GM19099 (cell line): ENCODE results near the gene FOLR2.

Source experiments
- POLR2A ChIP-seq: IDR thresholded peaks from 3 replicates; pipeline ENCODE4 v1.6.1; 2011; ENCODE audit warnings: low read depth; ENCODE audit not compliant: insufficient read length; ENCODE audit errors: extremely low read depth

FOLR2 gene

GRCh38 chr11:72216638-72217037 lies at the start of gene FOLR2:
FOLR2 (plus strand) TSS chr11:72216794; CDS start chr11:72218585, 1,791 bp downstream.
- TF ChIP-seq POLR2A, result no peak

- TF ChIP-seq POLR2A, result no peak
These were observed 43.3 kb upstream of the FOLR2 start for GRCh38 chr11:72173291-72173690.

- TF ChIP-seq POLR2A, result no peak
These were observed 42.1 kb upstream of the FOLR2 start for GRCh38 chr11:72174302-72175070.

DNA sequence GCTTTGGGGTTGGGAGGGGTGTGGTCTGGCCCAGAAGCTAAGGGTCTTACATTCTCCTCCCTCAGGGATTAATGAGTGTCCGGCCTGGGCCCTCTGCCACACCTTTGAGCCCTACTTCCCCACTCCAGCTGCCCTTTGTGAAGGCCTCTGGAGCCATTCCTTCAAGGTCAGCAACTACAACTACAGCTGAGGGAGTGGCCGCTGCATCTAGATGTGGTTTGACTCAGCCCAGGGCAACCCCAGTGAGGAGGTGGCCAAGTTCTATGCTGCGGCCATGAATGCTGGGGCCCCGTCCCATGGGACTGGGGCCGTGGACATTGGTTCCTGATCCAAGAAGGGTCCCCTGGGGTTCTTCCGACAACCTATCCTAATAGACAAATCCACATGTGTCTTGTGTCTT lies 38.9 kb upstream of the FOLR2 start:
- TF ChIP-seq POLR2A, result no peak

DNA sequence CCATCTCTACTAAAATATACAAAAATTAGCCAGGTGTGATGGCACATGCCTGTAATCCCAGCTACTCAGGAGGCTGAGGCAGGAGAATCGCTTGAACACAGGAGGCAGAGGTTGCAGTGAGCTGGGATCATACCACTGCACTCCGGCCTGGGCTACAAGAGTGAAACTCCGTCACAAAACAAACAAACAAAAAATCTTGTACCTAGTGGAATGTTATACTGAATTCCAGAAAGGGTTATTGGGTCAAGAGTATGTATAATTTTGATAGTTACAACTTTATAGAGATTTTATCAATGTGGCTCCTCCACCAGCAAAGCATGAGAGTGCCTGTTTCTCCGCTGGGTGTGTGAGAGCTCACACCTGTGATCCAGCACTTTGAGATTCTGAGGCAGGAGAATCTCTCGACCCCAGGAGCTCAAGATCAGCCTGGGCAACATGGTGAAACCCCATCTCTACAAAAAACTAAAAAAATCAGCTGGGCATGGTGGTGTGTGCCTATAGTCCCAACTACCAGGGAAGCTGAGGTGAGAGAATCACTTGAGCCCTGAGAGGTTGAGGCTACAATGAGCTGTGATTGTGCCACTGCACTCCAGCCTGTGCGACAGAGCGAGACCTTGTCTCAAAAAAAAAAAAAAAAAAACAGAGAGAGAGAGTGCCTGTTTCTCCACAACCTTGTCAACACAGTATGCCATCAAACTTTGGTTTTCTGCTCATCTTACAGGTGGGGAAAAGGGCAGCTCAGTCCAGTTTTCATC lies 37.4 kb upstream of the FOLR2 start:
- no peak for TF ChIP-seq POLR2A

- TF ChIP-seq POLR2A, result no peak
These were observed 36.7 kb upstream of the FOLR2 start for GRCh38 chr11:72179804-72180396.

DNA sequence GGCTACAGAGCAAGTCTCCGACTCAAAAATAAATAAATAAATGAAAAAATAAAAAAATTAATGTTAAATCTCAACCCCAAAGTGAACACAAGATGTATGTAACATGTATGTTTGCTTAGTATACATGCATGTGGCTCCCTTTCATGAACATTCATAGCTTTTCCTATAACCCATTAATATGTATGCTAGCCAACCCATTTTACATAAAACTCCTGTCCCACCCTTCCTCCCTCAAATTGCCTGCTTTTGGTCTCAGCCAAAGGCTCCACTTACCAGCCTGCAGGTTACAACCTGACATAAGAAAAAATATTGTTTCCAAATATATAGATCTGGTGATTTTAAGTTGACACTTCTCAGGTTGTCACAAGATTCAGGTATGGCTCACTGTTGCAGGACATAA lies 28.3 kb upstream of the FOLR2 start:
- no peak for TF ChIP-seq POLR2A

DNA sequence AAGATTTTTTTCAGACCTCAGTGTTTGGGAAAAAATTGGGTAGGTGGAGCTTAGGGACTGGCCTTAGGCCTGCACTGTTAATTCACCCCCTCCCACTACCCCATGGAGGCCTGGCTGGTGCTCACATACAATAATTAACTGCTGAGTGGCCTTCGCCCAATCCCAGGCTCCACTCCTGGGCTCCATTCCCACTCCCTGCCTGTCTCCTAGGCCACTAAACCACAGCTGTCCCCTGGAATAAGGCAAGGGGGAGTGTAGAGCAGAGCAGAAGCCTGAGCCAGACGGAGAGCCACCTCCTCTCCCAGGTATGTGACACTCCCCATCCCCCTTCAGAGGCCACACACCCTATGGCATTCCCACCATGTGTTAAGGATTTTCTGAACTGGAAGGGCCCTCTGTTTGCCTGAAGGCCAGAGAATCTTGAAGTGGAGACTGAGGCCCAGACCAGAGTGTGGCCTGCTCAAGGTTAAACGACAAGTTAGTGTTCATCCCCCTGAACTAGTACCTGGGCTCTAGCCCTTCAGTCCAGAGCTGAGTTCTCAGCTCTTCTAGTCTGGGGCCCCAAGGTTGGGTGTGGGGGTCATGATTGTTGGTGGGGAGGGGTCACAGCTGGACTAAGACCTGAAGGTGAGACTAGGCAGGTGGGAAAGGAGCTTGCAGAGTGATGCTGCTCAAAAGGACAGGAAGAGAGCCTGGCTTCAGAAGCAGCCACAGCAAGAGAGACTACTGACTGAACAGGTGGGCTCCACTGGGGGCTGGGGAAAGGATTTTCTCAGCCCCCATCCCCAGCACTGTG lies 26.9 kb upstream of the FOLR2 start:
- TF ChIP-seq POLR2A, result no peak

DNA sequence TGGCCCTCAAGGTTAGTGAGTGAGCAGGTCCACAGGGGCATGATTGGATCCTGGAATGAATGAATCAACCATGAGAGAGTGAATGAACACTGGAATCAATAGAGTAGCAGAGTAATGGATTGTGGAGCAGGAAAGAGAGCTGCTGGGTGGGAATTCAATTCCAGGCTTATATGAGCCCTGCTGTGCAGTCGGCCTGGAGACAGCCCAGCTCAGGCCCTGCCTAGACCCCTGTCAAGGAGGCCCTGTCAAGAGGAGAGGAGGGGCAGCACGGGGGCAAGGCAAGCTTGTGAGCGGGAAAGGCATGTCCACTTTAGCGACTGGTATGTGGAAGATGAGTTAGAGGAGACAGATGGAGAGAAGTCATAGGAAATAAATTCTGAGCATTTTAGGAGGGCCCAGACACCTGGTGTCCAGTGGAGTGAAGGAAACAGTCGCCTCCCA lies 25.9 kb upstream of the FOLR2 start:
- TF ChIP-seq POLR2A, result no peak

GRCh38 chr11:72191961-72192381 lies 24.6 kb upstream of the FOLR2 start, which contains the start of gene FOLR1:
FOLR1 (plus strand) TSS chr11:72192140; CDS start chr11:72192174, 34 bp downstream.
- TF ChIP-seq POLR2A, result no peak

DNA sequence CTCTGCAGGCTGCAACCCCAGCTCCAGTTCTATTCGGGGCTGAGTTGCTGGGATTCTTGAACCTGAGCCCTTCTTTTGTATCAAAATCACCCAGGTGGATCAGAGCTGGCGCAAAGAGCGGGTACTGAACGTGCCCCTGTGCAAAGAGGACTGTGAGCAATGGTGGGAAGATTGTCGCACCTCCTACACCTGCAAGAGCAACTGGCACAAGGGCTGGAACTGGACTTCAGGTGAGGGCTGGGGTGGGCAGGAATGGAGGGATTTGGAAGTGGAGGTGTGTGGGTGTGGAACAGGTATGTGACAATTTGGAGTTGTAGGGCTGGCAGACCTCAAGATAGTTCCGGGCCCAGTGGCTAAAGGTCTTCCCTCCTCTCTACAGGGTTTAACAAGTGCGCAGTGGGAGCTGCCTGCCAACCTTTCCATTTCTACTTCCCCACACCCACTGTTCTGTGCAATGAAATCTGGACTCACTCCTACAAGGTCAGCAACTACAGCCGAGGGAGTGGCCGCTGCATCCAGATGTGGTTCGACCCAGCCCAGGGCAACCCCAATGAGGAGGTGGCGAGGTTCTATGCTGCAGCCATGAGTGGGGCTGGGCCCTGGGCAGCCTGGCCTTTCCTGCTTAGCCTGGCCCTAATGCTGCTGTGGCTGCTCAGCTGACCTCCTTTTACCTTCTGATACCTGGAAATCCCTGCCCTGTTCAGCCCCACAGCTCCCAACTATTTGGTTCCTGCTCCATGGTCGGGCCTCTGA lies 20.9 kb upstream of the FOLR2 start:
- no peak for TF ChIP-seq POLR2A

- no peak for TF ChIP-seq POLR2A
These were observed 14.0 kb upstream of the FOLR2 start for GRCh38 chr11:72202571-72202970.

DNA sequence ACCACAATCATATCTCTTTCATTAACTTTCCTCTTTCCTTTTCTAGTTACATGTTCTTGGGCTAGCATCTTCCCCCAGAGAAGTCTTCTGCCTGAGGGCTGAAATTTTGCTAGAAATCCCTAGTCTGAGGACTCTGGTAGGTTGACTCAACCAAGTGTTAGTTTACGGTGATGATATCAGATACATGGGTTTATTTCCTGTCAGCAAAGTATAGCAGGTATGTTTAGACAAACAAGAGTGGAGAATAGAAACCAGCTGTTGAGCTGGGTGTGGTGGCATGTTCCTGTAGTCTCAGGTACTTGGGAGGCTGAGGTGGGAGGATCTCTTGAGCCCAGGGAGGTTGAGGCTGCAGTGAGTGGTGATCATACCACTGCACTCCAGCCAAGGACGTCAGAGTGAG lies 13.4 kb upstream of the FOLR2 start:
- no peak for TF ChIP-seq POLR2A

DNA sequence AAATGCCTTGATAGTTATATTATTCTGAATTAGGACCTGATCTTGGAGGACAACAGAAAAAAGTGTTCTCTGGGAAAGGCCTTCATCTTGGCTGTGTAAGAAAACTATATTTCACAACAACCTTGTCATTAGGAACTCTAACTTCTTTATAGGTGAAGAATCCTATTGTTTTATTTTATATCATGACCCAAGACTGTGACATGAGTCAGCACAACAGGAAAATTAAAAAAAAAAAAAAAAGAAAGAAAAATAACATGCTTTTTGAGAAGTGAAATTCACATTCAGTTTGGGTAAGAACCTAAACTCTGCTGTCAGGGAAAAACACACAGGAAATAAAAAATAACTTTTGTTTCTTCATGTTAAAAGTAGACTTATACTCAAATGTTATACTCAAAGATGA lies 11.7 kb upstream of the FOLR2 start:
- no peak for TF ChIP-seq POLR2A
